Measurements from ENCODE around the gene SH3PXD2A.
"Not testable (repeated sequence)": the region's sequence is repeated elsewhere in the genome, so short reads cannot be mapped to it uniquely, and the experiment has no call there.

The SH3PXD2A gene

GRCh38 chr10:103814105-103814504 is 41.3 kb downstream of the SH3PXD2A start:
- Histone ChIP-seq H3K4me3 (peak overlapping the region; percentile 11), H3K27ac (peak overlapping the region; percentile 76 to 83)
- TF ChIP-seq, protein P1, sequence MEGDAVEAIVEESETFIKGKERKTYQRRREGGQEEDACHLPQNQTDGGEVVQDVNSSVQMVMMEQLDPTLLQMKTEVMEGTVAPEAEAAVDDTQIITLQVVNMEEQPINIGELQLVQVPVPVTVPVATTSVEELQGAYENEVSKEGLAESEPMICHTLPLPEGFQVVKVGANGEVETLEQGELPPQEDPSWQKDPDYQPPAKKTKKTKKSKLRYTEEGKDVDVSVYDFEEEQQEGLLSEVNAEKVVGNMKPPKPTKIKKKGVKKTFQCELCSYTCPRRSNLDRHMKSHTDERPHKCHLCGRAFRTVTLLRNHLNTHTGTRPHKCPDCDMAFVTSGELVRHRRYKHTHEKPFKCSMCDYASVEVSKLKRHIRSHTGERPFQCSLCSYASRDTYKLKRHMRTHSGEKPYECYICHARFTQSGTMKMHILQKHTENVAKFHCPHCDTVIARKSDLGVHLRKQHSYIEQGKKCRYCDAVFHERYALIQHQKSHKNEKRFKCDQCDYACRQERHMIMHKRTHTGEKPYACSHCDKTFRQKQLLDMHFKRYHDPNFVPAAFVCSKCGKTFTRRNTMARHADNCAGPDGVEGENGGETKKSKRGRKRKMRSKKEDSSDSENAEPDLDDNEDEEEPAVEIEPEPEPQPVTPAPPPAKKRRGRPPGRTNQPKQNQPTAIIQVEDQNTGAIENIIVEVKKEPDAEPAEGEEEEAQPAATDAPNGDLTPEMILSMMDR (IDR thresholded peaks at IDR 0.05): no peak
- no peak for DNase-seq (ENCODE audit: low spot score)

GRCh38 chr10:103813312-103813711 is 42.1 kb downstream of the SH3PXD2A start:
- peak overlapping the region; percentile 76 to 83 for H3K27ac ChIP-seq
- DNase-seq (ENCODE audit: low spot score); H3K4me3 ChIP-seq: not testable (repeated sequence)

DNA sequence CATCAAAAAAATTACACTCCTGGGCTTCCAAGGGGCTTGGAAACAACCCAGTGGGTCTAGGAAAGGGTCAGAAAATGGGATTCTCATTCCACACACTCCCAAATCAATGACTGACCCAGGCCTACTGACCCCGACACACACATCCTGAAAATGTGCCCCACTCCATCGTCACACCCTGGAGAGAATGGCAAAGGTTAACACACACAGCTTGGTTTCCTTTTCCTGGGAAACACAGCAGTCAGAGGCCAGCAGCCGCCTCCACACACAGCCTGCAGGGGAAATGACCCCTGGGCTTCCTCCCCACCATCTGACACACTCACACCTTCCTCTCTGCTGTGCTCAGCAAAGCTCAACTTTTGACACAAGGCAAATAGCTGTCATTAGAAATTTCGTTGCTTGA is 42.9 kb downstream of the SH3PXD2A start:
- H3K4me3 ChIP-seq: no peak overlapping the region
- peak overlapping the region in 1 of 2 donors; percentile 5 for H3K27ac ChIP-seq
- TF ChIP-seq, protein P1 (IDR thresholded peaks at IDR 0.05): no peak
- no peak for DNase-seq (ENCODE audit: low spot score)

DNA sequence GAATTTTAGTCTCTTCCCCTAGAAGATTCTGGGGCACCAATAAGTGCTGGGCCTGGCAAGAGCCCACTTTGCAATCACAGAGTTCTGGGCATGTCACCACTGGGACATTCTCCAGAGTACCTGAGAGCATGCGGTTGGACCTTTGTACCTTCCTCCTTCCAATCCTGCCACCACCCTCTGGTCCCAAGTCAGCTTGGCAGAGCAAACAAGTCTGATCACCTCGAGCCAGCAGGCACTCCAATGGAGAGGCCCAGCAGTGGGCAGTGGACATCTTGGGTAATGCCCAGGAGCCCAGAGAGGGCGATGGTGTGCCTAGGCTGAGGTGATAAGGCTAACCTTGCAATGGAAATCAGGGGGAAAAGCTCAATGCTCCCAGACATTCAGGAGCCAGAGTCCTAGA is 43.4 kb downstream of the SH3PXD2A start:
- DNase-seq (ENCODE audit: low spot score): no peak
- Histone ChIP-seq H3K4me3 (no peak overlapping the region), H3K27ac (no peak overlapping the region)
- TF ChIP-seq, protein P1 (IDR thresholded peaks at IDR 0.05): no peak

GRCh38 chr10:103811463-103811862 is 43.9 kb downstream of the SH3PXD2A start:
- no peak for DNase-seq (ENCODE audit: low spot score)
- Histone ChIP-seq H3K27ac (no peak overlapping the region), H3K4me3 (no peak overlapping the region)
- TF ChIP-seq, protein P1 (IDR thresholded peaks at IDR 0.05): no peak

DNA sequence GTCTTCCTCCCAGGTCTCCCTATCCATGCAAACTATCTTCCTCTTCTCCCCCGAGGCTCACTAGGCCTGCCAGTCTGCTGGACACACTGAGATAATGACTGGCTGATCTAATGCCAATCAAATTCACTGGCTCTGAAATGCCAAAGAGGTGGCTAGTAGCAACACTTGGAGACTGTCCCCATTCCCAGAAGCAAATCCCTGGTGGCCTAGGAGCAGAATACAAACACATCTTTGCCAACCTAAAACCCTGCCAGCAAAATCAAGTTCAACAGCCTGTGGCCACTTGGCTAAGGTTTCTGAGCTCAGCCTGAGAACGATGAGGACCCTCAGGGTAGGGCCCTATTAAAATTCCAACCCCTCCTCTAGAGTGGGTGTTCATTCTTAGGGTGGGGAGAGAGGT is 46.6 kb downstream of the SH3PXD2A start:
- TF ChIP-seq, protein P1 (IDR thresholded peaks at IDR 0.05): no peak
- no peak for DNase-seq (ENCODE audit: low spot score)
- H3K27ac ChIP-seq: no peak overlapping the region
- no peak overlapping the region for H3K4me3 ChIP-seq

- Histone ChIP-seq H3K27ac (no peak overlapping the region), H3K4me3 (no peak overlapping the region)
- no peak for DNase-seq (ENCODE audit: low spot score)
Observed at GRCh38 chr10:103807996-103808395, 47.4 kb downstream of the SH3PXD2A start.

More at GRCh38 chr10:103807996-103808395, 47.4 kb downstream of the SH3PXD2A start:
- TF ChIP-seq, protein P1 (IDR thresholded peaks at IDR 0.05): no peak
